Left lung (tissue), 10 donors: Measurements from ENCODE around the gene SMU1. TPM values are rescaled to one million over a fixed set of nuclear protein-coding genes. Genes with fewer than 3 reads are reported as not detected.
A peak's percentile ranks its signal among the peaks of the same experiment; 100 is the strongest.

ENCODE experiments used
- ATAC-seq: fragments of 200-7000 bp; cut with Tn5 transposase; one replicate; pipeline ENCODE4 v1.9.1; 2020; ENCODE audit warnings: moderate library complexity
- DNase-seq, 4 donors: peaks; one replicate each; pipeline ENCODE4 v3.0.0-alpha.2; 2013 to 2020
- H3K27ac ChIP-seq, 2 donors: fragments of 200-600 bp; sonication (generic) in 1 of 2; one replicate each; pipeline versions ENCODE4 v1.5.0 to v1.8.0; 2020 to 2021
- H3K27me3 ChIP-seq, 2 donors: fragments of 200-600 bp; sonication (generic) in 1 of 2; one replicate each; pipeline versions ENCODE4 v1.5.0 to v1.8.0; 2020 to 2021
- H3K36me3 ChIP-seq, 2 donors: fragments of 200-600 bp; sonication (generic) in 1 of 2; one replicate each; pipeline versions ENCODE4 v1.5.0 to v1.8.0; 2020 to 2021
- H3K4me1 ChIP-seq, 2 donors: fragments of 200-600 bp; one replicate each; pipeline ENCODE4 v1.8.0; 2021
- H3K4me3 ChIP-seq, 2 donors: fragments of 200-600 bp; sonication (generic) in 1 of 2; one replicate each; pipeline versions ENCODE4 v1.5.0 to v1.8.0; 2020 to 2021; ENCODE audit warnings: mild to moderate bottlenecking in 1 of 2
- H3K9me3 ChIP-seq, 2 donors: fragments of 200-600 bp; sonication (generic) in 1 of 2; one replicate each; pipeline versions ENCODE4 v1.5.0 to v1.8.0; 2020 to 2021
- CTCF ChIP-seq, 2 donors: fragments of 200-600 bp; sonication (generic) in 1 of 2; IDR thresholded peaks; one replicate each; pipeline versions ENCODE4 v1.5.0 to v1.8.0; 2021; ENCODE audit warnings: antibody characterized with exemption in 2 of 2
- intact Hi-C, 2 donors: fragments of 100-400 bp; cut with DNase I; formaldehyde crosslinking; loops; one replicate each; pipeline versions ENCODE4 v1.11.2 to v1.14.2; 2022
- polyA plus RNA-seq, 6 donors: library from polyadenylated mRNA; unstranded; fragments of 120-200 nt; gene quantifications; one replicate each; pipeline ENCODE4 v1.2.1, GENCODE V29; 2013; ENCODE audit not compliant: insufficient read length in 6 of 6
- total RNA-seq, 2 donors: library from RNA; stranded (reverse); fragmentation: NEBNext Ultra II Directional; extraction: Animal tissue kit (Norgen Biotek cat#: 25700); gene quantifications; one replicate each; pipeline ENCODE4 v1.2.1, GENCODE V29; 2021
- donor health status: DM: no; HTN: yes; CAD: no.
- donor health status: DM: no; HTN: no; CAD: no.

Gene SMU1
- total and polyA plus RNA-seq, 8 donors: 17.3 to 30.1 (median 26.7) TPM

- no peaks in the 10 kb centered on the region for H3K9me3 ChIP-seq
- DNase-seq (no peak), ATAC-seq (no peak)
- H3K4me1 ChIP-seq: peaks cover 0 to 27% of the 10 kb centered on the region in 2 donors
- intact Hi-C loops: no loop called here
- no peak overlapping the region for H3K4me3 ChIP-seq
- no peaks in the 10 kb centered on the region for H3K27me3 ChIP-seq
- no peak overlapping the region for H3K27ac ChIP-seq
- H3K36me3 ChIP-seq: peaks cover 0 to 88% of the 10 kb centered on the region in 2 donors
- no peak for TF ChIP-seq CTCF (IDR thresholded peaks at IDR 0.05)
Measured at GRCh38 chr9:33123407-33124031, 47.0 kb upstream of the SMU1 start.

- DNase-seq (no peak), ATAC-seq (no peak)
- intact Hi-C loops: no loop called here
- Histone ChIP-seq H3K27me3 (no peaks in the 10 kb centered on the region), H3K4me1 (peaks cover 0 to 33% of the 10 kb centered on the region in 2 donors), H3K36me3 (peaks cover 0 to 84% of the 10 kb centered on the region in 2 donors), H3K27ac (no peak overlapping the region), H3K4me3 (no peak overlapping the region), H3K9me3 (no peaks in the 10 kb centered on the region)
- TF ChIP-seq CTCF (IDR thresholded peaks at IDR 0.05): no peak
Measured at GRCh38 chr9:33120620-33121019, 44.1 kb upstream of the SMU1 start.

GRCh38 chr9:33117796-33118195 is 41.3 kb upstream of the SMU1 start:
- Histone ChIP-seq H3K36me3 (peaks cover 0 to 87% of the 10 kb centered on the region in 2 donors), H3K9me3 (no peaks in the 10 kb centered on the region), H3K27ac (peak overlapping the region; percentile 30 to 57), H3K4me3 (no peak overlapping the region), H3K27me3 (no peaks in the 10 kb centered on the region), H3K4me1 (peaks cover 0 to 22% of the 10 kb centered on the region in 2 donors)
- no peak for DNase-seq
- no peak for TF ChIP-seq CTCF (IDR thresholded peaks at IDR 0.05)
- intact Hi-C loops: no loop called here
- peak; percentile 23 for ATAC-seq

GRCh38 chr9:33117306-33117705 is 40.8 kb upstream of the SMU1 start:
- H3K9me3 ChIP-seq: no peaks in the 10 kb centered on the region
- intact Hi-C loops: no loop called here
- H3K36me3 ChIP-seq: peaks cover 0 to 87% of the 10 kb centered on the region in 2 donors
- H3K4me3 ChIP-seq: no peak overlapping the region
- H3K4me1 ChIP-seq: peaks cover 0 to 22% of the 10 kb centered on the region in 2 donors
- ATAC-seq (peak; percentile 46), DNase-seq (no peak)
- no peak for TF ChIP-seq CTCF (IDR thresholded peaks at IDR 0.05)
- H3K27me3 ChIP-seq: no peaks in the 10 kb centered on the region
- H3K27ac ChIP-seq: peak overlapping the region; percentile 30 to 57

GRCh38 chr9:33116860-33117259 is 40.4 kb upstream of the SMU1 start:
- no peaks in the 10 kb centered on the region for H3K27me3 ChIP-seq
- DNase-seq (no peak), ATAC-seq (peak; percentile 49)
- H3K4me1 ChIP-seq: peaks cover 0 to 22% of the 10 kb centered on the region in 2 donors
- TF ChIP-seq CTCF (IDR thresholded peaks at IDR 0.05): no peak
- H3K27ac ChIP-seq: peak overlapping the region; percentile 30 to 57
- no peaks in the 10 kb centered on the region for H3K9me3 ChIP-seq
- intact Hi-C loops: no loop called here
- H3K4me3 ChIP-seq: no peak overlapping the region
- peaks cover 0 to 87% of the 10 kb centered on the region in 2 donors for H3K36me3 ChIP-seq
